ENCODE data around the gene CORO2B.

GRCh38 chr15:68553994-68554720 lies 24.6 kb upstream of the CORO2B start:
- peak; percentile 51 to 69 (median 59) for TF ChIP-seq CTCF (IDR thresholded peaks at IDR 0.05)
- no peak for TF ChIP-seq POLR2A (IDR thresholded peaks at IDR 0.05)
